DOHH2 (cell line): ENCODE data around the gene GRM4.

Experiments used
- H3F3A ChIP-seq: fragments of 200-600 bp; sonication (generic), shearing (Covaris generic); 2 replicates; pipeline ENCODE4 v1.6.0; 2016; ENCODE audit warnings: antibody characterized with exemption, mild to moderate bottlenecking; ENCODE audit not compliant: control insufficient read depth, insufficient read depth
- H3K27ac ChIP-seq: fragments of 200-600 bp; sonication (generic); 2 replicates; pipeline ENCODE4 v1.5.1; 2014; ENCODE audit warnings: low read depth, mild to moderate bottlenecking, low read length, moderate library complexity
- H3K27me3 ChIP-seq: fragments of 200-600 bp; sonication (generic); 2 replicates; pipeline ENCODE4 v1.6.1; 2014; ENCODE audit warnings: mild to moderate bottlenecking, low read length, mixed read lengths; ENCODE audit not compliant: control insufficient read depth
- H3K36me3 ChIP-seq: fragments of 200-600 bp; sonication (generic); 2 replicates; pipeline ENCODE4 v1.6.1; 2014; ENCODE audit warnings: mild to moderate bottlenecking, low read length, moderate library complexity, mixed read lengths; ENCODE audit not compliant: control insufficient read depth
- H3K4me1 ChIP-seq: fragments of 200-600 bp; sonication (generic); 2 replicates; pipeline ENCODE4 v1.6.1; 2014; ENCODE audit warnings: mild to moderate bottlenecking, low read length, mixed read lengths; ENCODE audit not compliant: control insufficient read depth
- H3K4me2 ChIP-seq: fragments of 200-600 bp; sonication (generic); 2 replicates; pipeline ENCODE4 v1.6.0; 2014; ENCODE audit warnings: mild to moderate bottlenecking, low read length, moderate library complexity
- H3K4me3 ChIP-seq: fragments of 200-600 bp; sonication (generic); 2 replicates; pipeline ENCODE4 v1.5.1; 2014; ENCODE audit warnings: mild to moderate bottlenecking, low read length, mixed read lengths
- H3K79me2 ChIP-seq: fragments of 200-600 bp; sonication (generic); 2 replicates; pipeline ENCODE4 v1.6.1; 2014; ENCODE audit warnings: mild to moderate bottlenecking, low read length, mixed read lengths; ENCODE audit not compliant: control insufficient read depth
- H3K9me2 ChIP-seq: fragments of 200-600 bp; sonication (generic); replicated peaks from 2 replicates; pipeline ENCODE4 v1.6.1; 2014; ENCODE audit warnings: mild to moderate bottlenecking, low read length, mixed read lengths; ENCODE audit not compliant: control insufficient read depth
- H3K9me3 ChIP-seq: fragments of 200-600 bp; sonication (generic); 2 replicates; pipeline ENCODE4 v1.6.1; 2014; ENCODE audit warnings: antibody characterized with exemption, low read length, mixed read lengths; ENCODE audit not compliant: control insufficient read depth, insufficient read depth
- H4K20me1 ChIP-seq: fragments of 200-600 bp; sonication (generic); 2 replicates; pipeline ENCODE4 v1.6.0; 2014; ENCODE audit warnings: low read depth, mild to moderate bottlenecking, antibody characterized with exemption, low read length, moderate library complexity; ENCODE audit not compliant: control insufficient read depth, insufficient read depth
- CTCF ChIP-seq: fragments of 200-600 bp; sonication (generic); IDR thresholded peaks from one replicate; pipeline ENCODE4 v1.5.1; 2014; ENCODE audit warnings: antibody characterized with exemption, mild to moderate bottlenecking, low read depth, low read length; ENCODE audit not compliant: poor library complexity, severe bottlenecking
- EZH2phosphoT487 ChIP-seq: fragments of 200-600 bp; sonication (generic); IDR thresholded peaks from 2 replicates; pipeline ENCODE4 v1.6.1; 2017; ENCODE audit warnings: borderline replicate concordance, mild to moderate bottlenecking, antibody characterized with exemption, low read length, moderate library complexity, mixed read lengths

Gene GRM4

GRCh38 chr6:34022873-34023255 lies 123.0 kb downstream of the GRM4 start:
- no peaks in the 10 kb centered on the region for H3K36me3 ChIP-seq
- no peaks in the 10 kb centered on the region for H3K9me3 ChIP-seq
- no peaks in the 10 kb centered on the region for H3K79me2 ChIP-seq
- no peaks in the 10 kb centered on the region for H4K20me1 ChIP-seq
- no peak overlapping the region for H3K4me3 ChIP-seq
- no peaks in the 10 kb centered on the region for H3F3A ChIP-seq
- no peaks in the 10 kb centered on the region for H3K4me1 ChIP-seq
- TF ChIP-seq CTCF (no peak), EZH2phosphoT487 (no peak)
- H3K27me3 ChIP-seq: no peaks in the 10 kb centered on the region
- H3K9me2 ChIP-seq: no peaks in the 10 kb centered on the region
- H3K27ac ChIP-seq: no peak overlapping the region
- no peak overlapping the region for H3K4me2 ChIP-seq

- Histone ChIP-seq H4K20me1 (no peaks in the 10 kb centered on the region), H3K27ac (no peak overlapping the region), H3K4me2 (no peak overlapping the region), H3K4me3 (no peak overlapping the region), H3K4me1 (no peaks in the 10 kb centered on the region), H3K79me2 (no peaks in the 10 kb centered on the region), H3K36me3 (no peaks in the 10 kb centered on the region), H3K9me3 (peaks cover 1% of the 10 kb centered on the region; the same call in 1 of the 2 replicates), H3K9me2 (no peaks in the 10 kb centered on the region), H3F3A (no peaks in the 10 kb centered on the region), H3K27me3 (no peaks in the 10 kb centered on the region)
- no peak for TF ChIP-seq CTCF
- TF ChIP-seq EZH2phosphoT487: no peak
Measured at GRCh38 chr6:34022250-34022872, 123.5 kb downstream of the GRM4 start.

- H3K4me2 ChIP-seq: no peak overlapping the region
- no peaks in the 10 kb centered on the region for H3F3A ChIP-seq
- H3K4me3 ChIP-seq: no peak overlapping the region
- peaks cover 8% of the 10 kb centered on the region; the same call in 1 of the 2 replicates for H3K9me3 ChIP-seq
- no peaks in the 10 kb centered on the region for H3K9me2 ChIP-seq
- no peaks in the 10 kb centered on the region for H3K27me3 ChIP-seq
- no peaks in the 10 kb centered on the region for H3K4me1 ChIP-seq
- H3K79me2 ChIP-seq: no peaks in the 10 kb centered on the region
- H3K36me3 ChIP-seq: no peaks in the 10 kb centered on the region
- H4K20me1 ChIP-seq: no peaks in the 10 kb centered on the region
- TF ChIP-seq EZH2phosphoT487 (no peak), CTCF (no peak)
- no peak overlapping the region for H3K27ac ChIP-seq
Measured at GRCh38 chr6:34021554-34022190, 124.2 kb downstream of the GRM4 start.
